Measurements from ENCODE around the gene NME9.

DNA sequence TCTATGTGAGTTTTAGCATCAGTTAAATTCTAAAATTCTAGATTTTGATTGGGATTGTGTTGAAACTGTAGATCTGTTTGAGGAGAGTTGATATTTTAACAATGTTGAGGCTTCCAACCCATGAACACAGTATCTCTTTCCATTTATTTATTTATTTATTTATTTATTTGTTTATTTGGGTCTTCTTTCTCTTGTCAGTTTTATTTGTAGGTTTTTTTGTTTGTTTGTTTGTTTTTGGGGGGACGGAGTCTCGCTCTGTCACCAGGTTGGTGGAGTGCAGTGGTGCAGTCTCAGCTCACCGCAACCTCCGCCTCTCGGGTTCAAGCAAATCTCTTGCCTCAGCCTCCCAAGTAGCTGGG is 44.1 kb upstream of the NME9 start:
- TF ChIP-seq, protein P1, sequence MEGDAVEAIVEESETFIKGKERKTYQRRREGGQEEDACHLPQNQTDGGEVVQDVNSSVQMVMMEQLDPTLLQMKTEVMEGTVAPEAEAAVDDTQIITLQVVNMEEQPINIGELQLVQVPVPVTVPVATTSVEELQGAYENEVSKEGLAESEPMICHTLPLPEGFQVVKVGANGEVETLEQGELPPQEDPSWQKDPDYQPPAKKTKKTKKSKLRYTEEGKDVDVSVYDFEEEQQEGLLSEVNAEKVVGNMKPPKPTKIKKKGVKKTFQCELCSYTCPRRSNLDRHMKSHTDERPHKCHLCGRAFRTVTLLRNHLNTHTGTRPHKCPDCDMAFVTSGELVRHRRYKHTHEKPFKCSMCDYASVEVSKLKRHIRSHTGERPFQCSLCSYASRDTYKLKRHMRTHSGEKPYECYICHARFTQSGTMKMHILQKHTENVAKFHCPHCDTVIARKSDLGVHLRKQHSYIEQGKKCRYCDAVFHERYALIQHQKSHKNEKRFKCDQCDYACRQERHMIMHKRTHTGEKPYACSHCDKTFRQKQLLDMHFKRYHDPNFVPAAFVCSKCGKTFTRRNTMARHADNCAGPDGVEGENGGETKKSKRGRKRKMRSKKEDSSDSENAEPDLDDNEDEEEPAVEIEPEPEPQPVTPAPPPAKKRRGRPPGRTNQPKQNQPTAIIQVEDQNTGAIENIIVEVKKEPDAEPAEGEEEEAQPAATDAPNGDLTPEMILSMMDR (IDR thresholded peaks at IDR 0.05; ENCODE audit: low read depth, low read length, missing input control): no peak
- TF ChIP-seq NR2F2 (IDR thresholded peaks at IDR 0.05) (no peak), YY1 (IDR thresholded peaks at IDR 0.05) (no peak), TAF1 (conservative IDR thresholded peaks at IDR 0.05) (no peak), RAD21 (IDR thresholded peaks at IDR 0.05) (no peak), ATF3 (IDR thresholded peaks at IDR 0.05) (no peak), MAX (IDR thresholded peaks at IDR 0.05) (no peak), EGR1 (IDR thresholded peaks at IDR 0.05; ENCODE audit: low read depth in 2 of 2) (no peak), RXRA (IDR thresholded peaks at IDR 0.05) (no peak), JUND (IDR thresholded peaks at IDR 0.05) (no peak), GABPA (IDR thresholded peaks at IDR 0.05 in 1 of 2, conservative IDR thresholded peaks at IDR 0.05 in 1 of 2) (no peak), FOXA1 (IDR thresholded peaks at IDR 0.05) (no peak)
- TF ChIP-seq, protein P2, sequence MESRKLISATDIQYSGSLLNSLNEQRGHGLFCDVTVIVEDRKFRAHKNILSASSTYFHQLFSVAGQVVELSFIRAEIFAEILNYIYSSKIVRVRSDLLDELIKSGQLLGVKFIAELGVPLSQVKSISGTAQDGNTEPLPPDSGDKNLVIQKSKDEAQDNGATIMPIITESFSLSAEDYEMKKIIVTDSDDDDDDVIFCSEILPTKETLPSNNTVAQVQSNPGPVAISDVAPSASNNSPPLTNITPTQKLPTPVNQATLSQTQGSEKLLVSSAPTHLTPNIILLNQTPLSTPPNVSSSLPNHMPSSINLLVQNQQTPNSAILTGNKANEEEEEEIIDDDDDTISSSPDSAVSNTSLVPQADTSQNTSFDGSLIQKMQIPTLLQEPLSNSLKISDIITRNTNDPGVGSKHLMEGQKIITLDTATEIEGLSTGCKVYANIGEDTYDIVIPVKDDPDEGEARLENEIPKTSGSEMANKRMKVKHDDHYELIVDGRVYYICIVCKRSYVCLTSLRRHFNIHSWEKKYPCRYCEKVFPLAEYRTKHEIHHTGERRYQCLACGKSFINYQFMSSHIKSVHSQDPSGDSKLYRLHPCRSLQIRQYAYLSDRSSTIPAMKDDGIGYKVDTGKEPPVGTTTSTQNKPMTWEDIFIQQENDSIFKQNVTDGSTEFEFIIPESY (IDR thresholded peaks at IDR 0.05): no peak
- TF ChIP-seq, protein P3, sequence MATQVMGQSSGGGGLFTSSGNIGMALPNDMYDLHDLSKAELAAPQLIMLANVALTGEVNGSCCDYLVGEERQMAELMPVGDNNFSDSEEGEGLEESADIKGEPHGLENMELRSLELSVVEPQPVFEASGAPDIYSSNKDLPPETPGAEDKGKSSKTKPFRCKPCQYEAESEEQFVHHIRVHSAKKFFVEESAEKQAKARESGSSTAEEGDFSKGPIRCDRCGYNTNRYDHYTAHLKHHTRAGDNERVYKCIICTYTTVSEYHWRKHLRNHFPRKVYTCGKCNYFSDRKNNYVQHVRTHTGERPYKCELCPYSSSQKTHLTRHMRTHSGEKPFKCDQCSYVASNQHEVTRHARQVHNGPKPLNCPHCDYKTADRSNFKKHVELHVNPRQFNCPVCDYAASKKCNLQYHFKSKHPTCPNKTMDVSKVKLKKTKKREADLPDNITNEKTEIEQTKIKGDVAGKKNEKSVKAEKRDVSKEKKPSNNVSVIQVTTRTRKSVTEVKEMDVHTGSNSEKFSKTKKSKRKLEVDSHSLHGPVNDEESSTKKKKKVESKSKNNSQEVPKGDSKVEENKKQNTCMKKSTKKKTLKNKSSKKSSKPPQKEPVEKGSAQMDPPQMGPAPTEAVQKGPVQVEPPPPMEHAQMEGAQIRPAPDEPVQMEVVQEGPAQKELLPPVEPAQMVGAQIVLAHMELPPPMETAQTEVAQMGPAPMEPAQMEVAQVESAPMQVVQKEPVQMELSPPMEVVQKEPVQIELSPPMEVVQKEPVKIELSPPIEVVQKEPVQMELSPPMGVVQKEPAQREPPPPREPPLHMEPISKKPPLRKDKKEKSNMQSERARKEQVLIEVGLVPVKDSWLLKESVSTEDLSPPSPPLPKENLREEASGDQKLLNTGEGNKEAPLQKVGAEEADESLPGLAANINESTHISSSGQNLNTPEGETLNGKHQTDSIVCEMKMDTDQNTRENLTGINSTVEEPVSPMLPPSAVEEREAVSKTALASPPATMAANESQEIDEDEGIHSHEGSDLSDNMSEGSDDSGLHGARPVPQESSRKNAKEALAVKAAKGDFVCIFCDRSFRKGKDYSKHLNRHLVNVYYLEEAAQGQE (IDR thresholded peaks at IDR 0.05): no peak

Data from liver (tissue), 3 donors.